Epithelial cell of esophagus (primary cell): ENCODE measurements around the gene L3MBTL4.

Source experiments
- DNase-seq: peaks from one replicate; pipeline ENCODE4 v3.0.0; 2010; ENCODE audit warnings: low read depth
- H3K4me3 ChIP-seq: 2 replicates; pipeline ENCODE4 v1.5.1; 2011; ENCODE audit warnings: mild to moderate bottlenecking, low read length, control low read depth
- CTCF ChIP-seq: IDR thresholded peaks from 2 replicates; pipeline ENCODE4 v1.5.1; 2011; ENCODE audit warnings: low read depth, mild to moderate bottlenecking, low read length, control low read depth, inconsistent platforms; ENCODE audit not compliant: insufficient read depth; ENCODE audit errors: missing control alignments

L3MBTL4 gene

DNA sequence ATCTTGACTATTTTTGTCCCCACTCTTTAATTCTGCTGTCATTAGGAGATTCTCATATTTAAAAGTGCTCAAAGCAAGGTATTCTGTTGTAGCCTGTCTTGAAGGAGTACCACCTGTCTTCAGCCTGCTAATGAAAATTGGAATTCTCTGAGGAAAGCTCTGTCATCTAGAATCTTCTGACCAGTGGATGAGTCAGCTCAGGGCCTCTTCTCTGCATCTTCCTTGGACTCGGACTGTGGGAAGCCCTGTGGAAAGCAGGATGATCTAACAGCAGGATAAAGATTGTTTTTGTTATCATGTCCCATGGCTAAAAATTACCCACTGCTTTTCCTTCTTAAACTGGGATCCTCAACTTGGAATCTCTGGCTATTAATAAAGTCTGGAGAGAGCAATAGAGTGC lies 500.7 kb downstream of the L3MBTL4 start:
- no peak for DNase-seq
- H3K4me3 ChIP-seq = no peak overlapping the region
- TF ChIP-seq CTCF = no peak

GRCh38 chr18:5912566-5912965 lies 502.1 kb downstream of the L3MBTL4 start:
- no peak for DNase-seq
- no peak for TF ChIP-seq CTCF
- no peak overlapping the region for H3K4me3 ChIP-seq

GRCh38 chr18:5909125-5909524 lies 505.6 kb downstream of the L3MBTL4 start:
- DNase-seq = no peak
- no peak for TF ChIP-seq CTCF
- no peak overlapping the region for H3K4me3 ChIP-seq
